Measurements from ENCODE around the gene DLG2. TPM values are rescaled to one million over a fixed set of nuclear protein-coding genes. Genes with fewer than 3 reads are reported as not detected.

The DLG2 gene
- polyA plus RNA-seq, 3 donors = 0.24 to 0.39 TPM; not detected in 1

DNA sequence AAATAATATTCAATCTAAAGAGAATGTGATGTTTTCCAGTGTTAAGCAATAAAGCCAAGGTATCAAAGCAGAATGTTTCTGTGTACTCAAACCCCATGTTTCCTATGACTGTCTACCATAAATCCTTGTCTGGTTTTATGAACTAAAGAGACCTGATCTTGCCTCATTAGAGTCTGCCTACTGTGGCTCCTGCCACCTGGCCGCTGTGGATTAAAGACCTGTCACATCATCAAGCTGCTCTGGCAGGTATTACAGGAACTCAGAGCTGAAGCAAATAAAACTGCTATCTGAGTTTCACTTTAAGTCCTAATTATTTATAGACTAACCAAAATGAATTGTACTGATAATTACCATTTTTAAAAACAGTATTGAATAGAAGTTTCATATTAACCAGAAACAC, 2133.2 kb downstream of the DLG2 start:
- WGBS (ENCODE audit: insufficient coverage) = no CpG with 5 or more reads among the region's 1 CpG
- Histone ChIP-seq H2AFZ (ENCODE audit: insufficient read depth, low read depth, low read length, poor library complexity, severe bottlenecking) (no peak overlapping the region), H4K20me1 (ENCODE audit: insufficient read depth, low read length) (no peaks in the 10 kb centered on the region), H3K36me3 (replicated peaks in 1 of 2; ENCODE audit: control insufficient read depth in 1 of 2, insufficient read depth in 2 of 2, low read length in 2 of 2) (no peaks in the 10 kb centered on the region), H3K27ac (ENCODE audit: low read depth in 1 of 2, low read length in 2 of 2) (no peak overlapping the region), H3K9ac (ENCODE audit: insufficient read depth, low read length, poor library complexity, severe bottlenecking) (no peak overlapping the region), H3K4me3 (replicated peaks in 1 of 3; ENCODE audit: low read depth in 2 of 3, low read length in 3 of 3) (no peak overlapping the region), H3K27me3 (ENCODE audit: control insufficient read depth in 2 of 2, insufficient read depth in 2 of 2, low read length in 2 of 2) (no peaks in the 10 kb centered on the region), H3K9me3 (replicated peaks in 1 of 2; ENCODE audit: control insufficient read depth in 1 of 2, insufficient read depth in 1 of 2, low read length in 2 of 2) (no peaks in the 10 kb centered on the region), H3K4me1 (ENCODE audit: control insufficient read depth in 1 of 2, insufficient read depth in 2 of 2, low read length in 2 of 2) (no peaks in the 10 kb centered on the region), H3K4me2 (replicated peaks; ENCODE audit: extremely low read depth, low read length, poor library complexity, severe bottlenecking) (no peak overlapping the region), H3K79me2 (ENCODE audit: insufficient read depth, low read length) (no peaks in the 10 kb centered on the region)
- TF ChIP-seq, protein P1, sequence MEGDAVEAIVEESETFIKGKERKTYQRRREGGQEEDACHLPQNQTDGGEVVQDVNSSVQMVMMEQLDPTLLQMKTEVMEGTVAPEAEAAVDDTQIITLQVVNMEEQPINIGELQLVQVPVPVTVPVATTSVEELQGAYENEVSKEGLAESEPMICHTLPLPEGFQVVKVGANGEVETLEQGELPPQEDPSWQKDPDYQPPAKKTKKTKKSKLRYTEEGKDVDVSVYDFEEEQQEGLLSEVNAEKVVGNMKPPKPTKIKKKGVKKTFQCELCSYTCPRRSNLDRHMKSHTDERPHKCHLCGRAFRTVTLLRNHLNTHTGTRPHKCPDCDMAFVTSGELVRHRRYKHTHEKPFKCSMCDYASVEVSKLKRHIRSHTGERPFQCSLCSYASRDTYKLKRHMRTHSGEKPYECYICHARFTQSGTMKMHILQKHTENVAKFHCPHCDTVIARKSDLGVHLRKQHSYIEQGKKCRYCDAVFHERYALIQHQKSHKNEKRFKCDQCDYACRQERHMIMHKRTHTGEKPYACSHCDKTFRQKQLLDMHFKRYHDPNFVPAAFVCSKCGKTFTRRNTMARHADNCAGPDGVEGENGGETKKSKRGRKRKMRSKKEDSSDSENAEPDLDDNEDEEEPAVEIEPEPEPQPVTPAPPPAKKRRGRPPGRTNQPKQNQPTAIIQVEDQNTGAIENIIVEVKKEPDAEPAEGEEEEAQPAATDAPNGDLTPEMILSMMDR (IDR thresholded peaks at IDR 0.05) = no peak
- Mint-ChIP-seq H3K9me3 (peaks cover 0 to 3% (median 0%) of the 10 kb centered on the region in 7 donors), H3K4me1 (no peaks in the 10 kb centered on the region), H3K4me3 (no peak overlapping the region), H3K27ac (no peak overlapping the region), H3K36me3 (no peaks in the 10 kb centered on the region), H3K27me3 (ENCODE audit: low read depth in 3 of 3) (peaks cover 0 to 1% (median 0%) of the 10 kb centered on the region in 3 donors)
- intact Hi-C loops (cut with micrococcal nuclease) = no loop called here
- DNase-seq = no peak

DNA sequence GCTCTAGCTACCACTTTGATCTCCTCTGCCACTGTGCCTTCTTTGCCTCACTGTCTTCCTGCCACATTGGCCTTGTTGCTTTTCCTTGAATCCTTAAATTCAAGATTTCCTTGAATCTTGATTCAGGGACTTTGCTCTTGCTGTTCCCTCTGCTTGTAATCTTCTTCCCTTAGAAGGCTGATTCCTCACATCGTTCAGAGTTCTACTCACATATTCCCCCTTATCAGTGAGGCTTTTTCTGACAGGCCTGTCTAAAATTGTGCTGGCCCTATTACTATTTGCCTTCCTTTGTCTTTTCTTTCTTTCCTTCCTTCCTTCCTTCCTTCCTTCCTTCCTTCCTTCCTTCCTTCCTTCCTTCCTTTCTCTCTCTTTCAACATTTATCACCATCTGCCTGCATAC, 2134.1 kb downstream of the DLG2 start:
- H3K9me3 ChIP-seq (replicated peaks in 1 of 2; ENCODE audit: control insufficient read depth in 1 of 2, insufficient read depth in 1 of 2, low read length in 2 of 2) = no peaks in the 10 kb centered on the region
- no peak overlapping the region for H3K27ac Mint-ChIP-seq
- H2AFZ ChIP-seq (ENCODE audit: insufficient read depth, low read depth, low read length, poor library complexity, severe bottlenecking) = no peak overlapping the region
- H3K27ac ChIP-seq (ENCODE audit: low read depth in 1 of 2, low read length in 2 of 2) = no peak overlapping the region
- H3K9me3 Mint-ChIP-seq = peaks cover 0 to 3% (median 0%) of the 10 kb centered on the region in 7 donors
- no peaks in the 10 kb centered on the region for H3K36me3 ChIP-seq (replicated peaks in 1 of 2; ENCODE audit: control insufficient read depth in 1 of 2, insufficient read depth in 2 of 2, low read length in 2 of 2)
- TF ChIP-seq, protein P1 (IDR thresholded peaks at IDR 0.05) = no peak
- H3K4me3 ChIP-seq (replicated peaks in 1 of 3; ENCODE audit: low read depth in 2 of 3, low read length in 3 of 3) = no peak overlapping the region
- intact Hi-C loops (cut with micrococcal nuclease) = no loop called here
- H3K4me1 Mint-ChIP-seq = no peaks in the 10 kb centered on the region
- H3K36me3 Mint-ChIP-seq = no peaks in the 10 kb centered on the region
- H3K4me1 ChIP-seq (ENCODE audit: control insufficient read depth in 1 of 2, insufficient read depth in 2 of 2, low read length in 2 of 2) = no peaks in the 10 kb centered on the region
- no peaks in the 10 kb centered on the region for H3K79me2 ChIP-seq (ENCODE audit: insufficient read depth, low read length)
- no peak for DNase-seq
- H3K4me3 Mint-ChIP-seq = no peak overlapping the region
- peaks cover 0 to 1% (median 0%) of the 10 kb centered on the region in 3 donors for H3K27me3 Mint-ChIP-seq (ENCODE audit: low read depth in 3 of 3)
- no peaks in the 10 kb centered on the region for H4K20me1 ChIP-seq (ENCODE audit: insufficient read depth, low read length)
- H3K9ac ChIP-seq (ENCODE audit: insufficient read depth, low read length, poor library complexity, severe bottlenecking) = no peak overlapping the region
- H3K4me2 ChIP-seq (replicated peaks; ENCODE audit: extremely low read depth, low read length, poor library complexity, severe bottlenecking) = no peak overlapping the region
- 83% methylated on average over 1 of the region's 1 CpG for WGBS (ENCODE audit: insufficient coverage)
- H3K27me3 ChIP-seq (ENCODE audit: control insufficient read depth in 2 of 2, insufficient read depth in 2 of 2, low read length in 2 of 2) = no peaks in the 10 kb centered on the region

All from CD14-positive monocyte (primary cell).